HEK293T (cell line): ENCODE data around the gene GALNT16.

ENCODE experiments used
- BHLHE40 ChIP-seq: fragments of 450-650 bp; IDR thresholded peaks from 2 replicates; pipeline ENCODE4 v1.6.1; 2016; ENCODE audit warnings: mild to moderate bottlenecking, moderate library complexity, borderline replicate concordance
- ELF4 ChIP-seq: fragments of 450-650 bp; IDR thresholded peaks from 2 replicates; pipeline ENCODE4 v1.6.1; 2017; ENCODE audit warnings: antibody characterized with exemption
- FOXA1 ChIP-seq: fragments of 450-650 bp; IDR thresholded peaks from 2 replicates; pipeline ENCODE4 v1.6.1; 2016; ENCODE audit warnings: mild to moderate bottlenecking
- FOXK2 ChIP-seq: fragments of 450-650 bp; IDR thresholded peaks from 2 replicates; pipeline ENCODE4 v1.6.1; 2016; ENCODE audit warnings: mild to moderate bottlenecking
- FOXM1 ChIP-seq: fragments of 450-650 bp; IDR thresholded peaks from 2 replicates; pipeline ENCODE4 v1.6.1; 2017; ENCODE audit warnings: mild to moderate bottlenecking, borderline replicate concordance
- L3MBTL2 ChIP-seq: fragments of 450-650 bp; conservative IDR thresholded peaks from 2 replicates; pipeline ENCODE4 v1.6.1; 2016; ENCODE audit warnings: mild to moderate bottlenecking
- LEF1 ChIP-seq: fragments of 450-650 bp; IDR thresholded peaks from 2 replicates; pipeline ENCODE4 v1.6.1; 2017; ENCODE audit warnings: mild to moderate bottlenecking, borderline replicate concordance
- NFRKB ChIP-seq: fragments of 450-650 bp; IDR thresholded peaks from 2 replicates; pipeline ENCODE4 v1.6.1; 2016; ENCODE audit warnings: mild to moderate bottlenecking, moderate library complexity
- SUZ12 ChIP-seq: fragments of 450-650 bp; IDR thresholded peaks from 2 replicates; pipeline ENCODE4 v1.6.1; 2016; ENCODE audit warnings: mild to moderate bottlenecking
- TARDBP ChIP-seq: fragments of 450-650 bp; IDR thresholded peaks from 2 replicates; pipeline ENCODE4 v1.6.1; 2016
- TF ChIP-seq, protein P1 (sequence below): fragments of 450-650 bp; IDR thresholded peaks from 2 replicates; pipeline ENCODE4 v1.6.1; 2016

DNA sequence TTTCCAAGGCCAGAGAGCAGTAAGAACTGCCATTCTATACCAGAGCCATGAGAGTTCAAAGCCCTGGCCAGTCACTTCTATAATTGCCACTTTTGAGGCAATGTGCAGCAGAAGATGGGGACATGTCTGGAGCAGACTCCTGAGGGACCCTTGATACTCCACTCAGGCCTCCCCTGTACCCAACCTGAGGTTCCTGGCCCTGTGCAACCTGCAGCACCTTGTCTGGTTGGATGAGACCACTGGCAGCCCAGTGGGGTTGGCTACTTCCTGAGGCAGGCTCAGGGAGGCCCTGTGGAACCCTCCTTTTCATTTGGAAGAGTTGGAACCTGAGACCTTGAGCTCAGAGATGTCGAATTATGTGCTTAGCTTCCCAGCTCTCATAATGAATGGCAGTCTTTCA lies 54.4 kb downstream of the GALNT16 start:
- no peak for TF ChIP-seq SUZ12
- TF ChIP-seq, protein P1, sequence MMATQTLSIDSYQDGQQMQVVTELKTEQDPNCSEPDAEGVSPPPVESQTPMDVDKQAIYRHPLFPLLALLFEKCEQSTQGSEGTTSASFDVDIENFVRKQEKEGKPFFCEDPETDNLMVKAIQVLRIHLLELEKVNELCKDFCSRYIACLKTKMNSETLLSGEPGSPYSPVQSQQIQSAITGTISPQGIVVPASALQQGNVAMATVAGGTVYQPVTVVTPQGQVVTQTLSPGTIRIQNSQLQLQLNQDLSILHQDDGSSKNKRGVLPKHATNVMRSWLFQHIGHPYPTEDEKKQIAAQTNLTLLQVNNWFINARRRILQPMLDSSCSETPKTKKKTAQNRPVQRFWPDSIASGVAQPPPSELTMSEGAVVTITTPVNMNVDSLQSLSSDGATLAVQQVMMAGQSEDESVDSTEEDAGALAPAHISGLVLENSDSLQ, result no peak
- no peak for TF ChIP-seq TARDBP
- TF ChIP-seq FOXM1, result no peak
- TF ChIP-seq L3MBTL2, result no peak
- no peak for TF ChIP-seq NFRKB
- TF ChIP-seq BHLHE40, result no peak
- no peak for TF ChIP-seq LEF1
- TF ChIP-seq FOXA1, result no peak
- no peak for TF ChIP-seq FOXK2
- TF ChIP-seq ELF4, result no peak
